NCI-H2227 treated with DMSO at 0.1 percent for 48 hours (cell line): ENCODE data around the gene COL15A1.

ENCODE experiments used
- DNase-seq: peaks from one replicate; lab custom pipeline; 2025; lab: John Stamatoyannopoulos, UW

Gene COL15A1

GRCh38 chr9:99037769-99038483 lies 94.2 kb downstream of the COL15A1 start:
- DNase-seq, result no peak

GRCh38 chr9:99038484-99038820 lies 94.7 kb downstream of the COL15A1 start:
- DNase-seq, result no peak

- no peak for DNase-seq
These were observed 95.9 kb downstream of the COL15A1 start for GRCh38 chr9:99039505-99040182.

- no peak for DNase-seq
These were observed 96.7 kb downstream of the COL15A1 start for GRCh38 chr9:99040251-99040900.

GRCh38 chr9:99040911-99041582 lies 97.3 kb downstream of the COL15A1 start:
- no peak for DNase-seq

- no peak for DNase-seq
These were observed 97.9 kb downstream of the COL15A1 start for GRCh38 chr9:99041618-99042017.

- DNase-seq, result no peak
These were observed 98.9 kb downstream of the COL15A1 start for GRCh38 chr9:99042620-99043019.

GRCh38 chr9:99044827-99045226 lies 101.1 kb downstream of the COL15A1 start:
- no peak for DNase-seq

GRCh38 chr9:99046068-99046467 lies 102.4 kb downstream of the COL15A1 start:
- DNase-seq, result no peak

GRCh38 chr9:99046542-99047071 lies 102.9 kb downstream of the COL15A1 start:
- no peak for DNase-seq

GRCh38 chr9:99049228-99049627 lies 105.5 kb downstream of the COL15A1 start:
- no peak for DNase-seq

- DNase-seq, result no peak
These were observed 105.9 kb downstream of the COL15A1 start for GRCh38 chr9:99049641-99050040.

GRCh38 chr9:99050292-99050911 lies 106.7 kb downstream of the COL15A1 start:
- no peak for DNase-seq

- no peak for DNase-seq
These were observed 107.2 kb downstream of the COL15A1 start for GRCh38 chr9:99050924-99051323.

- no peak for DNase-seq
These were observed 107.7 kb downstream of the COL15A1 start for GRCh38 chr9:99051406-99051805.

- DNase-seq, result no peak
These were observed 108.1 kb downstream of the COL15A1 start for GRCh38 chr9:99051851-99052250.

GRCh38 chr9:99052815-99053715 lies 109.4 kb downstream of the COL15A1 start:
- no peak for DNase-seq

GRCh38 chr9:99054581-99054980 lies 110.9 kb downstream of the COL15A1 start:
- no peak for DNase-seq

GRCh38 chr9:99055384-99055783 lies 111.7 kb downstream of the COL15A1 start:
- DNase-seq, result no peak

- DNase-seq, result no peak
These were observed 112.5 kb downstream of the COL15A1 start for GRCh38 chr9:99056186-99056585.
